H1 (cell line): Measurements from ENCODE around the gene EPG5. TPM values are rescaled to one million over a fixed set of nuclear protein-coding genes. Genes with fewer than 3 reads are reported as not detected.

Experiments
- BRCA1 ChIP-seq: IDR thresholded peaks from 2 replicates; pipeline ENCODE4 v1.6.1; 2012; ENCODE audit warnings: low read depth, low read length, improper control_type of control experiment
- HDAC2 ChIP-seq, 2 experiments: fragments of 300-600 bp in 1 of 2; sonication (generic) in 1 of 2; IDR thresholded peaks; 2 replicates each; pipeline ENCODE4 v1.6.1; 2011 to 2012; ENCODE audit warnings: low read depth in 2 of 2, low read length in 2 of 2, mild to moderate bottlenecking in 2 of 2, moderate library complexity in 2 of 2, borderline replicate concordance in 1 of 2, inconsistent platforms in 1 of 2
- JUND ChIP-seq: IDR thresholded peaks from 2 replicates; pipeline ENCODE4 v1.6.1; 2011; ENCODE audit warnings: mild to moderate bottlenecking, improper control_type of control experiment, low read length
- MAFK ChIP-seq: IDR thresholded peaks from 2 replicates; pipeline ENCODE4 v1.6.1; 2012; ENCODE audit warnings: low read depth, mild to moderate bottlenecking, improper control_type of control experiment, low read length
- NANOG ChIP-seq: IDR thresholded peaks from 2 replicates; pipeline ENCODE4 v1.6.1; 2011; ENCODE audit warnings: low read length, low read depth, mild to moderate bottlenecking, inconsistent platforms; ENCODE audit not compliant: insufficient read depth, poor library complexity, severe bottlenecking
- polyA plus RNA-seq, 7 experiments: library from polyadenylated mRNA; depleted of rRNA in 3 of 7; stranded (reverse) in 5 of 7; unstranded in 2 of 7; fragments of >200 nt in 5 of 7; fragments of 200-250 nt in 2 of 7; gene quantifications; 1 replicate in 5 of 7; 2 replicates in 1 of 7; 4 replicates in 1 of 7; pipeline versions ENCODE4 v1.2.1 to v1.2.3, GENCODE V29; 2011 to 2013; ENCODE audit warnings: missing spikeins in 2 of 7, mixed read lengths in 2 of 7
- total RNA-seq: library from RNA; stranded (reverse); fragmentation: NEBNext Ultra II Directional; extraction: Animal tissue kit (Norgen Biotek cat#: 25700); gene quantifications from 2 replicates; pipeline ENCODE4 v1.2.1, GENCODE V29; 2021
- TF ChIP-seq, protein P1 (sequence below), 3 experiments: IDR thresholded peaks; 1 replicate in 2 of 3; 2 replicates in 1 of 3; pipeline versions ENCODE4 v1.5.1 to v1.6.1; 2011; ENCODE audit warnings: low read length in 3 of 3, mild to moderate bottlenecking in 3 of 3, inconsistent platforms in 2 of 3, low read depth in 1 of 3, moderate library complexity in 1 of 3; ENCODE audit not compliant: insufficient read depth in 1 of 3; ENCODE audit errors: control extremely low read depth in 1 of 3

Gene EPG5
- total and polyA plus RNA-seq, 2 of the 8 experiments (the other 6 are each of a cell fraction or from before 2014, with no cell fraction given), result 14.1 to 18.3 TPM

DNA sequence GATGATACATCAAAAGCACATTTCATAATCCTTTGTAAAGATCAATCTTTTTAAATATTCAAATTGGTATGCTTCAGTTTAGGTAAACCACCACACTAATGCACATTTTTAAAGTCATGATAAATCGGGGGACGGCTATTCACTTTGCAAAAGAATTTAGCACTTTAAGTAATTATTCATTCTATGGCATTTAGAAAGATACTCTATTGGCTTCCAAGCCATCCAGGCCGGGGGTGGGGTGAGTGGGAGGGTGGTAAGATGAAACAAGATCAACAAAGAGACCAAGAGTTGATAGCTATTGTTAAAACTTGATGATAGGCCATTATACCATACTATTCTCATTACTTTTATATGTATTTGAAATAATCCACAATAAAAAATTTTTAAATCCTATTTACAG is 41.0 kb downstream of the EPG5 start (continued):
- TF ChIP-seq JUND (no peak), NANOG (no peak), BRCA1 (no peak), HDAC2 (IDR thresholded peaks at IDR 0.05; ENCODE audit: borderline replicate concordance in 1 of 2, low read depth in 2 of 2, low read length in 2 of 2) (no peak), MAFK (no peak)
- TF ChIP-seq, protein P1, sequence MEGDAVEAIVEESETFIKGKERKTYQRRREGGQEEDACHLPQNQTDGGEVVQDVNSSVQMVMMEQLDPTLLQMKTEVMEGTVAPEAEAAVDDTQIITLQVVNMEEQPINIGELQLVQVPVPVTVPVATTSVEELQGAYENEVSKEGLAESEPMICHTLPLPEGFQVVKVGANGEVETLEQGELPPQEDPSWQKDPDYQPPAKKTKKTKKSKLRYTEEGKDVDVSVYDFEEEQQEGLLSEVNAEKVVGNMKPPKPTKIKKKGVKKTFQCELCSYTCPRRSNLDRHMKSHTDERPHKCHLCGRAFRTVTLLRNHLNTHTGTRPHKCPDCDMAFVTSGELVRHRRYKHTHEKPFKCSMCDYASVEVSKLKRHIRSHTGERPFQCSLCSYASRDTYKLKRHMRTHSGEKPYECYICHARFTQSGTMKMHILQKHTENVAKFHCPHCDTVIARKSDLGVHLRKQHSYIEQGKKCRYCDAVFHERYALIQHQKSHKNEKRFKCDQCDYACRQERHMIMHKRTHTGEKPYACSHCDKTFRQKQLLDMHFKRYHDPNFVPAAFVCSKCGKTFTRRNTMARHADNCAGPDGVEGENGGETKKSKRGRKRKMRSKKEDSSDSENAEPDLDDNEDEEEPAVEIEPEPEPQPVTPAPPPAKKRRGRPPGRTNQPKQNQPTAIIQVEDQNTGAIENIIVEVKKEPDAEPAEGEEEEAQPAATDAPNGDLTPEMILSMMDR (IDR thresholded peaks at IDR 0.05; ENCODE audit: control extremely low read depth in 1 of 3, insufficient read depth in 1 of 3, low read depth in 1 of 3, low read length in 3 of 3), result no peak
